Left lung (tissue), 10 donors: ENCODE measurements around the gene PAK3. TPM values are rescaled to one million over a fixed set of nuclear protein-coding genes. Genes with fewer than 3 reads are reported as not detected.

Experiments used
- ATAC-seq: fragments of 200-7000 bp; cut with Tn5 transposase; one replicate; pipeline ENCODE4 v1.9.1; 2020; ENCODE audit warnings: moderate library complexity
- DNase-seq, 4 donors: peaks; one replicate each; pipeline ENCODE4 v3.0.0-alpha.2; 2013 to 2020
- H3K27ac ChIP-seq, 2 donors: fragments of 200-600 bp; sonication (generic) in 1 of 2; one replicate each; pipeline versions ENCODE4 v1.5.0 to v1.8.0; 2020 to 2021
- H3K27me3 ChIP-seq, 2 donors: fragments of 200-600 bp; sonication (generic) in 1 of 2; one replicate each; pipeline versions ENCODE4 v1.5.0 to v1.8.0; 2020 to 2021
- H3K36me3 ChIP-seq, 2 donors: fragments of 200-600 bp; sonication (generic) in 1 of 2; one replicate each; pipeline versions ENCODE4 v1.5.0 to v1.8.0; 2020 to 2021
- H3K4me1 ChIP-seq, 2 donors: fragments of 200-600 bp; one replicate each; pipeline ENCODE4 v1.8.0; 2021
- H3K4me3 ChIP-seq, 2 donors: fragments of 200-600 bp; sonication (generic) in 1 of 2; one replicate each; pipeline versions ENCODE4 v1.5.0 to v1.8.0; 2020 to 2021; ENCODE audit warnings: mild to moderate bottlenecking in 1 of 2
- H3K9me3 ChIP-seq, 2 donors: fragments of 200-600 bp; sonication (generic) in 1 of 2; one replicate each; pipeline versions ENCODE4 v1.5.0 to v1.8.0; 2020 to 2021
- intact Hi-C, 2 donors: fragments of 100-400 bp; cut with DNase I; formaldehyde crosslinking; loops; one replicate each; pipeline versions ENCODE4 v1.11.2 to v1.14.2; 2022
- polyA plus RNA-seq, 6 donors: library from polyadenylated mRNA; unstranded; fragments of 120-200 nt; gene quantifications; one replicate each; pipeline ENCODE4 v1.2.1, GENCODE V29; 2013; ENCODE audit not compliant: insufficient read length in 6 of 6
- total RNA-seq, 2 donors: library from RNA; stranded (reverse); fragmentation: NEBNext Ultra II Directional; extraction: Animal tissue kit (Norgen Biotek cat#: 25700); gene quantifications; one replicate each; pipeline ENCODE4 v1.2.1, GENCODE V29; 2021
- TF ChIP-seq, protein P1 (sequence below), 2 donors: fragments of 200-600 bp; sonication (generic) in 1 of 2; IDR thresholded peaks; one replicate each; pipeline versions ENCODE4 v1.5.0 to v1.8.0; 2021; ENCODE audit warnings: antibody characterized with exemption in 2 of 2
- donor health status: DM: no; HTN: yes; CAD: no.
- donor health status: DM: no; HTN: no; CAD: no.

Gene PAK3
- total and polyA plus RNA-seq, 8 donors, result 0.42 to 3.1 (median 0.97) TPM

DNA sequence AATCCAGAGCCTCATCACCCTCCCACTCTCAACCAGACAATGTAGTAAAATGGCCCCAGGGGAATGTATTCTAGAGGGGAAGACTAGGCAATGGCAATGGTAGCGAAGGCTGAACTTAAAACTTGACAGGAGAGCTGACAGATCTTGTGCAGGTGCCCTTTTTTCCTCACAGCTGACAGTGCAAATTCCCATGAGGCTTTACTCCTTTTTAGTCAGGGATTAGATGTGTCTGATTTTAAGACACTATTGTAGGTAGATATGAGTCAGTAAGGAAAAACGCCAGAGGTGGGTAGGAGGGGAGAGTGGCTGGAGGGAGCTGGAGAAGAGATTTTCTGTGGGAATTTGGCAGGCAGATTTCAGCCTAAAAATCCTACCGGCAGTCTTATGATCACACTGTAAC, 163.6 kb downstream of the PAK3 start:
- intact Hi-C loops, result no loop called here
- Histone ChIP-seq H3K36me3 (no peaks in the 10 kb centered on the region), H3K4me3 (no peak overlapping the region), H3K27me3 (peaks cover 0 to 3% of the 10 kb centered on the region in 2 donors), H3K9me3 (no peaks in the 10 kb centered on the region), H3K4me1 (no peaks in the 10 kb centered on the region), H3K27ac (no peak overlapping the region)
- ATAC-seq (no peak), DNase-seq (no peak)
- TF ChIP-seq, protein P1, sequence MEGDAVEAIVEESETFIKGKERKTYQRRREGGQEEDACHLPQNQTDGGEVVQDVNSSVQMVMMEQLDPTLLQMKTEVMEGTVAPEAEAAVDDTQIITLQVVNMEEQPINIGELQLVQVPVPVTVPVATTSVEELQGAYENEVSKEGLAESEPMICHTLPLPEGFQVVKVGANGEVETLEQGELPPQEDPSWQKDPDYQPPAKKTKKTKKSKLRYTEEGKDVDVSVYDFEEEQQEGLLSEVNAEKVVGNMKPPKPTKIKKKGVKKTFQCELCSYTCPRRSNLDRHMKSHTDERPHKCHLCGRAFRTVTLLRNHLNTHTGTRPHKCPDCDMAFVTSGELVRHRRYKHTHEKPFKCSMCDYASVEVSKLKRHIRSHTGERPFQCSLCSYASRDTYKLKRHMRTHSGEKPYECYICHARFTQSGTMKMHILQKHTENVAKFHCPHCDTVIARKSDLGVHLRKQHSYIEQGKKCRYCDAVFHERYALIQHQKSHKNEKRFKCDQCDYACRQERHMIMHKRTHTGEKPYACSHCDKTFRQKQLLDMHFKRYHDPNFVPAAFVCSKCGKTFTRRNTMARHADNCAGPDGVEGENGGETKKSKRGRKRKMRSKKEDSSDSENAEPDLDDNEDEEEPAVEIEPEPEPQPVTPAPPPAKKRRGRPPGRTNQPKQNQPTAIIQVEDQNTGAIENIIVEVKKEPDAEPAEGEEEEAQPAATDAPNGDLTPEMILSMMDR (IDR thresholded peaks at IDR 0.05), result no peak

DNA sequence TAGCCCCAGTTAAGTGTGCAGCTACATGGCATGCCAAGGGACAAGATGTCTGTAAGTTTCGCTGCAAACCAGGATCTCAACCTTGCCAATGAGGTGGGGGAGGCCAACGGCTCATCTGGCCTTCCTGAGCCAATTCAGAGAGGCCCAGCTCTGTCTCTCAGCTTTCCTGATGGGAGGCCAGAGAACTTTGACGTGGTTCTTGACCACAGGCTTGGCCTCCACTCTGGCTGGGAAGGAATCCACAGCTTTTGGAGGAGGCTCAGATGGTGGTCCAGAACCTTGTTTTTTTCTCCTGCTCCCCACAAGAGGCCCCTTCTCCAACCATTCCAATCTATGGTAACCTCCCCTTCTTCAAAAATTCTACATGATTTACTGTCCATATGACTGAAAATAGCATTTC, 164.5 kb downstream of the PAK3 start:
- intact Hi-C loops, result no loop called here
- no peaks in the 10 kb centered on the region for H3K4me1 ChIP-seq
- no peak overlapping the region for H3K27ac ChIP-seq
- H3K27me3 ChIP-seq, result peaks cover 0 to 3% of the 10 kb centered on the region in 2 donors
- no peak for DNase-seq
- H3K36me3 ChIP-seq, result no peaks in the 10 kb centered on the region
- no peak for ATAC-seq
- H3K9me3 ChIP-seq, result no peaks in the 10 kb centered on the region
- TF ChIP-seq, protein P1 (IDR thresholded peaks at IDR 0.05), result no peak
- no peak overlapping the region for H3K4me3 ChIP-seq

- ATAC-seq, result no peak
- no peak overlapping the region for H3K27ac ChIP-seq
Measured at GRCh38 chrX:111262086-111262485, 166.1 kb downstream of the PAK3 start.

GRCh38 chrX:111264385-111264784, 168.4 kb downstream of the PAK3 start:
- DNase-seq (no peak), ATAC-seq (no peak)
- intact Hi-C loops, result no loop called here
- Histone ChIP-seq H3K4me3 (no peak overlapping the region), H3K36me3 (no peaks in the 10 kb centered on the region), H3K27ac (no peak overlapping the region), H3K27me3 (peaks cover 0 to 12% of the 10 kb centered on the region in 2 donors), H3K4me1 (no peaks in the 10 kb centered on the region), H3K9me3 (no peaks in the 10 kb centered on the region)
- TF ChIP-seq, protein P1 (IDR thresholded peaks at IDR 0.05), result no peak

More at GRCh38 chrX:111262086-111262485, 166.1 kb downstream of the PAK3 start:
- TF ChIP-seq, protein P1 (IDR thresholded peaks at IDR 0.05), result no peak
- peaks cover 0 to 3% of the 10 kb centered on the region in 2 donors for H3K27me3 ChIP-seq
- intact Hi-C loops, result no loop called here
- DNase-seq, result no peak
- no peaks in the 10 kb centered on the region for H3K4me1 ChIP-seq
- no peak overlapping the region for H3K4me3 ChIP-seq
- no peaks in the 10 kb centered on the region for H3K9me3 ChIP-seq
- no peaks in the 10 kb centered on the region for H3K36me3 ChIP-seq

- H3K27ac ChIP-seq, result no peak overlapping the region
- ATAC-seq (no peak), DNase-seq (no peak)
- H3K27me3 ChIP-seq, result peaks cover 0 to 12% of the 10 kb centered on the region in 2 donors
- no peak overlapping the region for H3K4me3 ChIP-seq
- TF ChIP-seq, protein P1 (IDR thresholded peaks at IDR 0.05), result no peak
- no peaks in the 10 kb centered on the region for H3K4me1 ChIP-seq
- intact Hi-C loops, result no loop called here
- H3K9me3 ChIP-seq, result no peaks in the 10 kb centered on the region
- H3K36me3 ChIP-seq, result no peaks in the 10 kb centered on the region
Measured at GRCh38 chrX:111265486-111265885, 169.5 kb downstream of the PAK3 start.
